ENCODE results near the gene CYP1A2.
A peak's percentile ranks its signal among the peaks of the same experiment; 100 is the strongest.

Gene CYP1A2

GRCh38 chr15:74775894-74776293 lies 27.2 kb downstream of the CYP1A2 start:
- no peak for DNase-seq (ENCODE audit: low spot score)
- in situ Hi-C loops (cut with MboI; ENCODE audit: low sequenced_read_pairs, unreplicated experiment) = no loop called here
- TF ChIP-seq CTCF (IDR thresholded peaks at IDR 0.05; ENCODE audit: borderline replicate concordance, control extremely low read depth, extremely low read depth, insufficient read depth, missing control alignments) = no peak

GRCh38 chr15:74776821-74777768 lies 28.4 kb downstream of the CYP1A2 start:
- TF ChIP-seq CTCF (IDR thresholded peaks at IDR 0.05; ENCODE audit: borderline replicate concordance, control extremely low read depth, extremely low read depth, insufficient read depth, missing control alignments) = no peak
- in situ Hi-C loops (cut with MboI; ENCODE audit: low sequenced_read_pairs, unreplicated experiment) = no loop called here
- DNase-seq (ENCODE audit: low spot score) = peak; percentile 83

DNA sequence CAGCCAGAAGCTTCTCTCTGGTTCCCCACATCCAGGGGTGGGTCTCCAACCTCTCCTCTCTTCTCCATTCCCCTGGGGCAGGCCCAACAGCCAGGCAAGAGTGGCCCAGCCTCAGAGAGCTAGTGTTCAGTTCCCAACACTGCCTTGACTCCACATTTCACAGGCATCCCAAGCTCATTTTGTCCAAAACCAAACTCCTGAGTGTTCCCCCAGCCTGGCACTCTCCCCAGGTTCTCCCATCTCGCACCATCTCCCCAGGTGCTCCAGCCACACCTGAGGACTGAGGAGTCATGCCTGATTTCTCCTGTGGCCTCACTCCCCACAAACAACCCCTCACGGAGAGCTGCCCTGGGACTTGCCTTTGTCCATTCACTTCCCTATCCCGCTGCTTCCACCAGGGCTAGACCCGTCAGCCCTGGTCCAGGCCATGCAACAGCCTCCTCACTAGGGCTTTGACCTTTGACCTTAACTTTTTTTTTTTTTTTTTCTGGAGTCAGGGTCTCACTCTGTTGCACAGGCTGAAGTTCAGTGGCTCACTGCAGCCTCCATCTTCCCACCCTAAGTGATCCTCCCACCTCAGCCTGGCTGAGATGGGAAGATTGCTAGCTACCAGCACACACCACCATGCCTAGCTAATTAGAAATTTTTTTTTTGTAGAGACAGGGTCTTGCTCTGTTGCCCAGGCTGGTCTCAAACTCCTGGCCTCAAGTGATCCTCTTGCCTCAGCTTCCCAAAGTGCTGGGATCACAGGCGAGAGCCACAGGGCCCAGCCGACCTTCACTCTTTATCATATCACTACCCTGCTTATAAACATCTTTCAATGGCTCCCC lies 29.3 kb downstream of the CYP1A2 start:
- no peak for DNase-seq (ENCODE audit: low spot score)
- TF ChIP-seq CTCF (IDR thresholded peaks at IDR 0.05; ENCODE audit: borderline replicate concordance, control extremely low read depth, extremely low read depth, insufficient read depth, missing control alignments) = no peak
- in situ Hi-C loops (cut with MboI; ENCODE audit: low sequenced_read_pairs, unreplicated experiment) = no loop called here

GRCh38 chr15:74778599-74778970 lies 29.9 kb downstream of the CYP1A2 start:
- in situ Hi-C loops (cut with MboI; ENCODE audit: low sequenced_read_pairs, unreplicated experiment) = no loop called here
- TF ChIP-seq CTCF (IDR thresholded peaks at IDR 0.05; ENCODE audit: borderline replicate concordance, control extremely low read depth, extremely low read depth, insufficient read depth, missing control alignments) = no peak
- no peak for DNase-seq (ENCODE audit: low spot score)

DNA sequence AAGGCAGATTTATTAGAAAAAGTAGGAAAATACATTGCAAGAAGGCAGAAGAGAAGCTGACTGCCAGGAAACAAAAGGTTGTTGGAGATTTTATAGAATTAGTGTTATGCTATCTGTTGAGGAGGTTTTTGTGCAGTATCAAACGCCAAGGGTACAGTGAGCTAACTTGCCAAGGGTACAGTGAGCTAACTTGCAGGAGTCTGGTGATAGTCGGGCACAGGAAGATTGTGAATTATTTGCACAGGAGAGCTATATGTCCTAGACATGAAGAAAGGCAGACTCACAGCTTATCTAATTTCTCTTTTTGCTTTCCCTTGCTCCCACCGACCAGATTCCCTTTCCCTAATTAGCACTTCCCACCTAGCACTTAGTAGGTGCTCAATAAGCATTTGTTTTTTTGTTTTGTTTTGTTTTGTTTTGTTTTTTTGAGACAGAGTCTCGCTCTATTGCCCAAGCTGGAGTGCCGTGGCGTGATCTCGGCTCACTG lies 30.6 kb downstream of the CYP1A2 start:
- no peak for DNase-seq (ENCODE audit: low spot score)
- in situ Hi-C loops (cut with MboI; ENCODE audit: low sequenced_read_pairs, unreplicated experiment) = no loop called here
- no peak for TF ChIP-seq CTCF (IDR thresholded peaks at IDR 0.05; ENCODE audit: borderline replicate concordance, control extremely low read depth, extremely low read depth, insufficient read depth, missing control alignments)

Measured in GM13976 (cell line).